GM18499 (cell line): ENCODE results near the gene OPRL1.

Source experiments
- ATAC-seq: cut with Tn5 transposase; IDR thresholded peaks from one replicate; pipeline ENCODE4 v1.9.1; 2021; ENCODE audit warnings: moderate number of reproducible peaks; ENCODE audit not compliant: insufficient read depth, unreplicated experiment

The OPRL1 gene

GRCh38 chr20:64100946-64101688 lies 21.2 kb downstream of the OPRL1 start:
- no peak for ATAC-seq

GRCh38 chr20:64101731-64102621 lies 22.1 kb downstream of the OPRL1 start:
- no peak for ATAC-seq

GRCh38 chr20:64102647-64103354 lies 22.9 kb downstream of the OPRL1 start:
- ATAC-seq = no peak

GRCh38 chr20:64103871-64104666 lies 24.2 kb downstream of the OPRL1 start:
- no peak for ATAC-seq

- no peak for ATAC-seq
Measured at GRCh38 chr20:64104667-64105451, 25.0 kb downstream of the OPRL1 start.

- ATAC-seq = no peak
Measured at GRCh38 chr20:64105846-64106434, 26.1 kb downstream of the OPRL1 start.

GRCh38 chr20:64106435-64106961 lies 26.6 kb downstream of the OPRL1 start:
- no peak for ATAC-seq

GRCh38 chr20:64106981-64107735 lies 27.3 kb downstream of the OPRL1 start, which contains the start of gene NPBWR2:
TSS of gene NPBWR2 (minus strand) at chr20:64107565. CDS start at chr20:64106831, 734 bp downstream.
- ATAC-seq = no peak

GRCh38 chr20:64107736-64108457 lies 28.0 kb downstream of the OPRL1 start:
- ATAC-seq = no peak

- no peak for ATAC-seq
Measured at GRCh38 chr20:64108731-64109681, 29.1 kb downstream of the OPRL1 start.

- ATAC-seq = no peak
Measured at GRCh38 chr20:64109831-64110391, 30.0 kb downstream of the OPRL1 start.

- ATAC-seq = no peak
Measured at GRCh38 chr20:64110411-64111068, 30.7 kb downstream of the OPRL1 start.

GRCh38 chr20:64111841-64112641 lies 32.2 kb downstream of the OPRL1 start:
- no peak for ATAC-seq

GRCh38 chr20:64112691-64113443 lies 33.0 kb downstream of the OPRL1 start:
- ATAC-seq = no peak
